Measurements from ENCODE around the gene POU2AF3. TPM values are rescaled to one million over a fixed set of nuclear protein-coding genes. Genes with fewer than 3 reads are reported as not detected.

Gene POU2AF3
- total and polyA plus RNA-seq, 10 of the 15 experiments (the other 5 are each of a cell fraction or from before 2014, with no cell fraction given): 0.17 TPM; not detected in 8

GRCh38 chr11:111269146-111269868 lies 29.0 kb upstream of the POU2AF3 start:
- no peak overlapping the region for H3K9ac ChIP-seq (ENCODE audit: control insufficient read depth, insufficient read depth, low read length)
- POLR2A ChIA-PET: no interaction called here
- no peak for TF ChIP-seq ZNF592 (IDR thresholded peaks at IDR 0.05)
- no peak for TF ChIP-seq ZNF384 (IDR thresholded peaks at IDR 0.05; ENCODE audit: borderline replicate concordance, low read depth, low read length)
- no peak for TF ChIP-seq PAX5 (IDR thresholded peaks at IDR 0.05; ENCODE audit: borderline replicate concordance, low read depth, low read length)
- TF ChIP-seq EP300 (IDR thresholded peaks at IDR 0.05; ENCODE audit: borderline replicate concordance in 1 of 2, control insufficient read depth in 1 of 2, low read depth in 2 of 2, low read length in 2 of 2): no peak
- no peak for TF ChIP-seq NFXL1 (IDR thresholded peaks at IDR 0.05; ENCODE audit: borderline replicate concordance)
- TF ChIP-seq NRF1 (conservative IDR thresholded peaks at IDR 0.05; ENCODE audit: low read depth, low read length): no peak
- TF ChIP-seq TAF1 (IDR thresholded peaks at IDR 0.05; ENCODE audit: borderline replicate concordance, low read depth, low read length): no peak
- no peak for TF ChIP-seq STAT1 (conservative IDR thresholded peaks at IDR 0.05)
- FAIRE-seq (no peak), ATAC-seq (no peak), DNase-seq (ENCODE audit: low read depth, low spot score) (no peak)
- H4K20me1 ChIP-seq (ENCODE audit: control insufficient read depth, insufficient read depth): no peaks in the 10 kb centered on the region
- no peaks in the 10 kb centered on the region for H3K4me1 ChIP-seq (ENCODE audit: control insufficient read depth, insufficient read depth, low read length)
- in situ Hi-C loops (cut with MboI) (no loop called here), intact Hi-C loops (cut with micrococcal nuclease; ENCODE audit: unreplicated experiment) (no loop called here)
- SMC1A ChIA-PET (ENCODE audit: uncharacterized antibody, unreplicated experiment): interaction anchor here (0.6 to 1.3 kb wide), 4 partner anchors 12 to 1069 kb away, joined by 3 to 4 read pairs (median 3); no protein-coding TSS in a partner anchor
- no peak overlapping the region for H3K27ac ChIP-seq (ENCODE audit: control insufficient read depth, insufficient read depth)
- H3K4me2 ChIP-seq (ENCODE audit: control insufficient read depth, insufficient read depth): no peak overlapping the region
- CTCF ChIA-PET: interaction anchor here (0.8 to 1.6 kb wide), 3 partner anchors 14 to 160 kb away, joined by 3 to 4 read pairs (median 3); no protein-coding TSS in a partner anchor
- H3K27me3 ChIP-seq (replicated peaks in 1 of 2; ENCODE audit: control insufficient read depth in 2 of 2, insufficient read depth in 2 of 2, low read length in 1 of 2): peaks cover 1 to 6% of the 10 kb centered on the region in 2 experiments; a peak in 3 of 4 replicates
- H3K4me3 ChIP-seq: no peak overlapping the region
- H3K36me3 ChIP-seq (ENCODE audit: control insufficient read depth in 2 of 2, insufficient read depth in 2 of 2, low read length in 1 of 2): no peaks in the 10 kb centered on the region
- no peaks in the 10 kb centered on the region for H3K9me3 ChIP-seq (replicated peaks; ENCODE audit: control insufficient read depth, insufficient read depth, low read length)
- WGBS (ENCODE audit: insufficient coverage, insufficient replicate concordance, low lambda C conversion rate, missing lambda C conversion rate): 11% methylated on average over 5 of the region's 5 CpGs
- no peaks in the 10 kb centered on the region for H3K79me2 ChIP-seq (ENCODE audit: control insufficient read depth, insufficient read depth, low read length)
- no peak overlapping the region for H2AFZ ChIP-seq (ENCODE audit: control insufficient read depth, low read depth, low read length)
- RAD21 ChIA-PET (ENCODE audit: unreplicated experiment): interaction anchor here (0.8 to 1.1 kb wide), 2 partner anchors 13 to 154 kb away, joined by 3 read pairs; no protein-coding TSS in a partner anchor
- no TSS peak for BruUV-seq (replicated peaks)
